GM19467 (cell line): ENCODE data around the gene IPMK.

Experiments used
- ATAC-seq: cut with Tn5 transposase; IDR thresholded peaks from one replicate; pipeline ENCODE4 v1.9.1; 2021; ENCODE audit warnings: mild to moderate bottlenecking, moderate library complexity; ENCODE audit not compliant: unreplicated experiment

IPMK gene

DNA sequence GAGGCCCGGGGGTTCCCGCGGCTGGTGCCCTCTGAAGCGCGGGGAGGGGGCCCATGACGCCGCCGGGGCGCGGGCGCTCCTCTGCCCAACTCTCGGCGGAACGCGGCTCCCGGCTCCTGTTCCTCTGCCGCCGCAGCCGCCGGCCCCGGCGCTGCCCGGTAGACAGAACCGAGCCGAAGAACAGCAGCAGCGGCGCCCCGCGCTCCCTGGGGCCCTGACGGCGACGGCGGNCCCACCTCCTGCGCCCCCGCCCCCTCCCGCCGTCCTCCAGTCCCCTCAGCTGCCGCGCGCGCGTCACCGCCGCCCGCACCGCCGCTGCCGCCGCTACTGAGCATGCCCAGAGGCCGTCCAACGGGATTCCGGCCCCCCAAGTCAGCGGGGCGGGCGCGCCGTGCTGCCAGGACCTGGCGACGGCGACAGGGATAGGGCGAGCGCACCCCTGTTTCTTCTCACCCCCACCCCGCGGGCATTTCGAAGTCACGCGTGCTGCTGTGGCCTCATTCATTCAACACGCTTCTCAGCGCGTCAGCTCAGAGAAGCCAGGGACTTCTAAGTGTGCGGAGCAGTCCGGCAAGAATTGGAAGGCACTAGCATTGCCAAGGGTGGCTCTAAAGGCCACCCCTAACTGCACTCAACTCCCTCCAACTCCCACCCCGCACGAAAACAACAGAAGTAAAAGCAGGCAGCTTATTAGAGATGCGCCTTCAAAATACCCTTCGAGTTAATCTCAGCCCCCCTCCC is at the start of gene IPMK:
IPMK (minus strand) TSS at position 182 of the 741 bp plus-strand sequence. CDS start 283 bp downstream, outside the sequence.
- peak; percentile 58 for ATAC-seq

DNA sequence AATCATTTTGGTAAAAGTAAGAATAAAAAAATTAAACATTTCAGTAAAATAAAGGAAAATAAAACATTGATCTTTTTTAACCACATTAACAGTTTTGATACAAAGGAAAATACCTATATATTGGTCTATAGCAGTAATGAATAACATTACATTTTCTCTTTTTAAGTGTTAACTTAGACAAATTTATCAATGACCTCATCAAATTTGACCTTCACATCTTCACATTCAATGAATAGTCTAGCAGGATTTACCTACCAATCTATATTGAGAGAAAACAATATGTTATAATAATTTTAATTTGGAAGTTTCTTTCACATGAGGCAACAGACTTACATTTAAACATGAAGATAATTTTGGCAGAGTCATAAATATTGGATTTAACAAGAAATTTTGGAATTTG is 49.2 kb upstream of the IPMK start:
- ATAC-seq: no peak

DNA sequence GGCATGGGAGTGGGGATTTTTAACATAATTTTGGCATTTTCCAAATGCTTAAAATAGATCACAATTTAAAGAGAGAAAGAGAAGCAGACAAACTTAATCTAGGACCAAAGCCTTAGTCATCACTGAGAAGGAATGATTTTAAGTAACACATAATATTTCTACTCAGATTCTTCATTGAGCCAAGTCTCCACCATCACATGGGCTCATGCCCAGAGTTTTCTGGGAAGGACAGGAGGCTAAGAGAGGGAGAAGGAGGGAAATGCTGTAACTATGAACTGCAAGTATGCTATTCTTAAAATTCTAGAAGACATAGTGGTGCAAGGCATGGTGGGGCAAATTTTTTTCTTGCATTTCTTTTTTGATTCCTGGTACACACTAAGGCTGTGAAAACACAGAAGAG is 43.3 kb upstream of the IPMK start:
- no peak for ATAC-seq

DNA sequence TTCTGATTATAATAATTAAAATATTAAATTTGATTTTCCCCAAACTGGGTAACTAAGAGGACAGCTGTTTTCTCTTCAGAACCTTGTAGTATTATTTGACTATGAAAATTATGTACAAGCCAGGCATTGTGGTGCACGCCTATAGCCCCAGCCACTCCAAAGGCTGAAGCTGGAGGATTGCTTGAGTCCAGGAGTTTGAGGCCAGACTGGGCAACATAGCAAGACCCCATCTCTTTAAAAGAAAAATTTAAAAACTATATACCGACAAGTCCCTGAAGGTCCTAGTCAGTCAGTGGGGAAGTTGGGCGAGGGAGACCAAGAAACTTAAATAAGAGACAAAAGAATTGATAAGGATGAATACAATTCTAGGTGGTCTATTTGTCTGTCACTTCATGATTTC is 40.0 kb upstream of the IPMK start:
- ATAC-seq: no peak

DNA sequence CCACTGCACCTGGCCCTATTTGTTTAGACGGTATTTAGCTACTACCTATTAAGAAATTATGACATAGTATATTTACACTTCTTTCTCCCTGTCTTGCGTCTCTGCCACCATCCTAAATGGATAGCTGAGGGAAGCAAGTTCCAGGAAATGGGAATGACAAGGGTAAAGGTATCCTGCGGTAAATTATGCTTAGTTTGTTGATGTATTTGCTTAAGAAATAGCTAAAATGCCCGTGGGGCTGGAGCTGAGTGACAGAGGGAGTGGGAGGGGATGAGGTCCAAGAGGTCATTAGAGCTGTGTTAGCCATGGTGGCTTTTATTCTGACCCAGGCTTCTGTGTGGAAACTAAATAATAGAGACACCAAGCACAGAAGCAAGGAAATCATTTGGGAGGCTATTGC is 38.1 kb upstream of the IPMK start:
- ATAC-seq: no peak

DNA sequence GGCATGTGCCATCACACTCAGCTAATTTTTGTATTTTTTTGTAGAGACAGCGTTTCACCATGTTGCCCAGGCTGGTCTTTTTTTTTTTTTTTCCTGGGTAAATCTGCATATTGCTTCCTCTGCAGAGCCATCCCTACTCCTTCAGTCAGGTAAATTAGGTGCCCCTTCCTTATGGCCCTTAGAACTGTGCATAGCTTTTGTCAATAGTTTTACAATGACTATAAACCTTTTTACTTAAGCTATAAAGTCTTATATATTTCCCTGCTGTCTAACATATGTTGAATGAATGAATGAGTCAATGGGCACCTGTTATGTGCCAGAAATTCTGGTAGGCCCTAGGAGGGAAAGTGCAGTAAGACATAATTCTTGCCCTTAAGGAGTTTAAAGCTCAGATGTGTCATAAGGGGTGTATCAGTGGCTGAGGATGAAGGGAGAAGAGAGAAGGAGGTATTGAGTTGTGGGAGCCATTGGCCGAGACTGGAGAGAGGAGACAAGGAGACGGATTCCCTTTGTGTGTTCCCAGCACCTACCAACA is 36.5 kb upstream of the IPMK start:
- no peak for ATAC-seq

DNA sequence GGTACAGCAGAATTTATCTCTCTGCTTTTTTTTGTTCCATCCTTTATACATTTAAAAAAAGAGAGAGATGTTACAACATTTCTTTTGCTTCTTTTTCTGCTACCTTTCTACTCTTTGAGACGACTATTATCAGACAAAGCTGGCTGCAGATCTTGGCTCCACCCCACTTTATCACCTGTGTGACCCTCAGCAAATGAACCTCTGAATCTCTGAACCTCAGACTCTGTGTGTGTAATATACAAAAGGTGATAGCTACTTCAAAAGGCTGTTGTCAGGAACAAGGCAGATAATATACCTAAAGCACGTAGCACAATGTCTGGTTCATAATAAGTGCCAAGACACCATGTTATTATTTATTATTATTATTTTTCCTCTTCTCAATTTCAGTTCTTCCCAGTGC is 34.6 kb upstream of the IPMK start:
- ATAC-seq: no peak

DNA sequence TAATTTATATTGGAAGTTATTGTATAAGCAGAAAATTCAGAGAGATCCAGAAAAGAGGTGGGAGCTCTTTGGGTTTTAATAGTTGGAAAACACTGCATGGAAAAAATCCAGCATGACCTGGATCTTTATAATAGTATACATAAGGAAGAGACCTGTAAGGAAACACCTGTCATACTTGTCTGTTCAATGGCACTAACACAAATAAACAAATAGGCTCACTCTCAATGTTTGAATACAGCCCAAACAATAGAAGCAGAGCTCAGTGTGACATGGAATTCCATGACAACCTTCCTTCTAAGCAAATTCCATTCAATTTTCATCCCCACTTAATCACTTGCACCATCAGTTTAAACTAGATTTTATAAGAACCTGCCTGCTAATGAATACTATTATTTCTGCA is 33.0 kb upstream of the IPMK start:
- ATAC-seq: no peak

DNA sequence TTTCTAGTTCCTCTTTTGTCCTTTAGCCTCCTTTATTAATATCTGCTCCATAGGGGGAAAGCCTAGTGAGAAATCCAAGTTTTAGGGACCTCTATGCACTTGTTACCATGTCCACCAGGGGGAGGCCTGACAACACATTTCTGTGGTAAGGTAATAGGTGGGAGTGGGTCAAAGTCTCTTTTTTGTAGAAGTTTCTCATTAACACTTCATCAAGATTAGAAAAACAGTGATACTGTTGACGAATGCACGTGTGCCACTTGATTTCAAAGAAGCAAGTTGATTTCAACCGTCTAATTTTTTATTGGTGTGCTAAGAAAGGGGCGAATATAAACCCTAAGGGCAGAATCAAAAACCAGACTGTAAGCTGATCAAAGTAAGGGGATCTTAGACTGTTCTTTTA is 31.9 kb upstream of the IPMK start:
- peak; percentile 88 for ATAC-seq

DNA sequence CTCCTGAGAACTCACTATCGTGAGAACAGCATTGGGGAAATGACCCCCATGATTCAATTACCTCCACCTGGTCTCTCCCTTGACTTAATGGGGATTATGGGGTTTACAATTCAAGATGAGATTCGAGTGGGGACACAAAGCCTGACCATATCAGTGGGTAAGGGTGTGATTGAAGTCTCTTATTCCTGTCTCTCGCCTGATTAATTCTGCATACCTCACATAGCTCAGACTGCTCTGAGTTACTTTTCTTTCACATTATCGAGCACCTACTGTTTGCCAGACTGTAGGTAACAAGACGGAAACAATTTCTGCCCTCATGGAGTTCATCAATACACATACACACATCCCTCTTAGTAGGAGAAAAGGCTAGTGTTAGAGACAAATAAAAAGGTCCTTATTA is 26.3 kb upstream of the IPMK start:
- no peak for ATAC-seq

DNA sequence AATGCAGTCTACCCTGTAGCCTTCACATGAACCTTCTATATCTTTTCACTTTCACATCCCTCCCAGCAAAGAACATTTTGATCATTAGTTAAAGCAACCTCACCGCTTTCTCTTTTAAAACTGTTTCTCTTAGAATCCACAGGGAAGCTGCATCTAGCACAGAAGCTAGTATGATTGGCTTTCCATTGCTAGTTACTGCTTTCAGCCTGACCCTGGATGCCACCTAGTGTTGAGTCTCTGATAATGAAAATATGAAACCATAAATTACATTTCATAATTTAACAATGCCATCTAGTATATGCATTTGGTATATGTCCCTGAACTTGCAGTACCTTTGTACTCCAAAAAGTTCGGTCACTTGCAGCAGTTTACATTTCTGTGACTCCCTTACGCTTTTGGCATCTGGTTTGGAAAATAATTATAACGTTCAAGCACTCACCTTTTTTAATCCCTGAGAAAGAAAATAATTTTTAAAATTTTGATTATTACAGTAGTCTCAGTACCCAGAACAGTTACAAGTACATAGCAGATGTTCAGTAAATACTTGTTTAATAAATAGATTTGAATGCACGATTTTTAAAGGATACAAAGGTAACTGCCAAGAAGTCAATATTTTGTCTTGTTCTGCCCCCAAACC is 24.0 kb upstream of the IPMK start:
- peak; percentile 70 for ATAC-seq

DNA sequence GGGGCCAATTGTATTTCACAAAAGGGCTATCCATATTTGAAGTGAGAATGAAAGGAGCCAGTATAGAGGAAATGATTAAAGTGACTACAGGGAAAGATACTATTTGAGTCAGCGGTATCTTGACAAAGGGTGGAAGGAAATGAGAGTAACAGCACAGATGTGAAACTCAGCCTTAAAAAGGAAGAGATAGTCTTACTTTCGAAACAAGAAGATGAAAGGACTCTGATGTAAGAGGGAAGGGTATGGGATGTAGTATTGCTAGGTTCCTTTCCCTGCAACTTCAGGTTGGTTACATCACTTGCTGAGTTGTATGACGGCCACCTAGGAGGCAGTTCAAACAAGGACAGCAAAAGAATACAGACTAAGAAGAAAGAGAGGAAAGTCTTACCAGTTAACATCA is 14.9 kb upstream of the IPMK start:
- ATAC-seq: peak; percentile 96

DNA sequence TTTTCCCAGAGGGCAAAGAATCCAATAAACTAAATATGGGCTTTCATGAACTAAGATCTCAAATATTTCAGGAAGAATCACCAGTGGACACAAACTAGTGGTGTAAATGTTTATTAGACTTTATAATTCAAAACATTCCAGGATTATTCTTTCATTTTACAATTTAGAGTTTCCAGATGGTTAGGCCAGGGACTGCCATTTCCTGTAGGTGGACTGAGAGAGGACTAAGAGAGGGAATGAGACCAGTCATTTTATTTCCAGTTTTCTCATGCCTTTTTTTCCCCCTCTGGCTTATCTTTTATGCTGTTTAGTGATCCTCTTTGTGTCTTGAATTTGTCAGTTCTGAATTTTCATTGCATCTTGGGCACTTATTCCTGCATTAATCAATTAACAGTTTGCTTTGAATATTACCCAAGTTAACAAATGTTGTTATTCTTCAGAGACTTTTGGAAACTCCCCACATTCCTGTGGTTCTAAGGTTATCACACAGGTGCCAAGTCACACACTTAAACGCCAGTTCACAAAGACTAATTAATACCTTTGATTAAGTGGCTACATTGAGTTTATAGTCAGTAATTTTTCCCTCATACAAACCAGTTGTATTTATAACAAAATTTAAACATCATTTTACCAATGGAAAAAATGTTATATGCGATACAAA is 13.5 kb upstream of the IPMK start:
- ATAC-seq: no peak

DNA sequence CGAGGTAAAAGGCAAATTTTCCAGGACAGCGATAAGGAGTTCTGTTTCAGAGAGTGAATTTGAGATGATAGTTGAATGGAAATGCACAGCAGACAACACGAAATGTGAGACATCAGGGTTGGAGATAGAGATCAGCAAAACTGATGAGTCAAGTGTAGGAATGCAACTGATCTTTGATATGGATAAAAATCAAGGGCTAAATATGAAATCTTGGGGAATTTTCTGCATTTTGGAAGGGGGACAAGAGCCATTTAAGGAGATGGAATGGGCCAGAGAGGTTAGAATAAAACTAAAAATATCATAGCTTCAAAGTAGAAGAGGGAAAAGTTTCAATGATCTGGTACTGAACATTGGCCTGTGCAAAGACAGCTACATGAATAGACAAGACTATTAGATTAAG is 12.8 kb upstream of the IPMK start:
- no peak for ATAC-seq

DNA sequence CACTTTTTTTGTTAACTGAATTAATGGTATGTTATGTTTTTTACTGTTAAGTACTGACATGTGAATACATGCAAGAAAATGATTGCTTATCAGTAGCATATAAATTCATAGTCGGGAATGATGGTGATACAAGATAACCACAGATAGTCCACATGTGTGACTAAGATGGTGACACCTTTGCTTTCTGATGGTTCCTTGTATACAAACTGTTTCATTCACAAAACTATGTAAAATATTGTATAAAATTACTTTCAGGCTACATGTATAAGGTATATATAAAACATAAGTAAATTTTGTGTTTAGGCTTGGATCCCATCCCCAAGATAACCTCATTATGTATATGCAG is 11.2 kb upstream of the IPMK start:
- ATAC-seq: no peak

DNA sequence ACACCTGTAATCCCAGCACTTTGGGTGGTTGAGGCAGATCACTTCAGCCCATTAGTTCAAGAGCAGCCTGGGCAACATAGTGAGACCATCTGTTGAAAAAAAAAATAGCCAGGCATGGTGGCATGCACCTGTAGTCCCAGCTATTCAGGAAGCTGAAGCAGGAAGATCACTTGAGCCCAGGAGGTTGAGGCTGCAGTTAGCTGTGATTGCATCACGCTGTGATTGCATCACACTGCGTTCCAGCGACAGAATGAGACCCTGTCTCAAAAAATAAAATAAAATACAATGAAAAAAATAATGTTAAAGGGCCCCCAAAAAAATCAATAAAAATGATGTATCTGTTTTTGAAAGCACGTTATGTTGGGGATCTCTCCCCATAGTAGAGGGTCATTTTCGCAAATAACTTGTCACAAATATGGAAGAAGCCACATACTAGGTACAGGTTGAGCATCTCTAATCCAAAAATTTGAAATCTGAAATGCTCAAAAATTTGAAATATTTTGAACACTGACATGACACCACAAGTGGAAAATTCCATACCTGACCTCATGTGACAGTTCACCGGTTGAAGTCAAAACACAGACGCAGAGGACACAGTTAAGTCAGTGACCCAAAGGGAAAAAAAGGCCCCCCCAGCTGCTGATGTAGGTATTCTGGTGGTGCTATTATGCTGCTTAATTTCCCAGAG is 10.7 kb upstream of the IPMK start:
- ATAC-seq: no peak

DNA sequence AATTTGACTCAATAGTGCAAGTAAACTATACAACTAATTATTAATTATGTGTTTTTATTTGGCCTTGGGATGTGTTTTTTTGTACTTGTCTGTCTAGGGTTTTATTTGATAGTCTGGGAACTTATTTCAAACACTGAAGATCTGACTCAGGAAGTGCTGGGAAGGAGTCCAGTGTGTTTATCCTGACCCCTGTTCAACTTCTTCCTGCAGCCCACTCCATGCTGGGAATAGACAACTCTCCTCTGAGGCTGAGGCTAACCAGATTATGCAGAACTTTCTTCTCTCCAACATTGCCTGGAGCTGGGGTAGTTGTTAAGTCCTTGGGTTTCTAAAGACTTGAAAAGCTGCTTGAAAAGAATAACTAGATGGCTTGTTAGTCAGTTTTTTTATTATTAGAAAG is 8.2 kb upstream of the IPMK start:
- ATAC-seq: no peak

DNA sequence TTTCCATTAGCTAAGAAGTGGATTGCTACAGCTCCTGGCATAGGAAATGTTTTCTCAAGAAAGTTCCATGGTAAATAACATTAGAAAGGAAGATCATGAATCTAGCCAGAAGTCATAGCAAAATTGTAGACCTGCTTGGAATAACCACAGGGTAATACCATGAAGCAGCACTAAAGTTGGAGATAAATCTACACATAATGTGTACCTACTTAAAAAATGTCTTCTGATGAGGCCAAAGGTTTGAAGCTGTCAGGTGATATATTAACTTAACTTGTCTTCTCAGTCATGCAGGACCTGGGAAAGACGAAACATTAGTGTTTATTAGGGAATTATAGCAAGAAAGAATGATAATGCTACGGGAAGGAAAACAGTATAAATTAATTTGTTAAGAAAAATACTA is 7.6 kb upstream of the IPMK start:
- no peak for ATAC-seq

DNA sequence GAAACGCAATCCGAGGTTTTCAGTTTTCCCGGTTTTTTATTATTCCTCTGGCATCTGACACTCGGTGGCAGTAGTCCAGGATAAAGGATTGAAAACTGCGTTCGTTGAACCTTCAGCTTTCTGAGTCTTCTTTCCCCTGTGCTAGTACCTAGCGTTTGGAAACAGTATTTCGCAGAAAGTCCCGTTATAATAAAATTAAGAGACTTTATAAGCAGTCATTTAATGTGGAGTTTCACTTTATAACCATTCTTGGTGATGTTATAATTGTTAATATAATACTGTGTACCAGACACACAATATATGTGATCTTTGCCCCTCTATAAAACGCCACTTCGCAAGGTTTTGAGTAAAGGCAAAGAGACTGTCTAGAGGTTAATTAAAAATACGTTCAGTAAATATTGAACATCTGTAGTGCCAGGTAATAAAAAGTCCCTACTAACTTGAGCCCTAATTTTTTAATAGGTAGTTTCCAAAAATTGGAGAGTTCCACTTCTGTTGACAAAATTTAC is 2.1 kb upstream of the IPMK start:
- no peak for ATAC-seq

DNA sequence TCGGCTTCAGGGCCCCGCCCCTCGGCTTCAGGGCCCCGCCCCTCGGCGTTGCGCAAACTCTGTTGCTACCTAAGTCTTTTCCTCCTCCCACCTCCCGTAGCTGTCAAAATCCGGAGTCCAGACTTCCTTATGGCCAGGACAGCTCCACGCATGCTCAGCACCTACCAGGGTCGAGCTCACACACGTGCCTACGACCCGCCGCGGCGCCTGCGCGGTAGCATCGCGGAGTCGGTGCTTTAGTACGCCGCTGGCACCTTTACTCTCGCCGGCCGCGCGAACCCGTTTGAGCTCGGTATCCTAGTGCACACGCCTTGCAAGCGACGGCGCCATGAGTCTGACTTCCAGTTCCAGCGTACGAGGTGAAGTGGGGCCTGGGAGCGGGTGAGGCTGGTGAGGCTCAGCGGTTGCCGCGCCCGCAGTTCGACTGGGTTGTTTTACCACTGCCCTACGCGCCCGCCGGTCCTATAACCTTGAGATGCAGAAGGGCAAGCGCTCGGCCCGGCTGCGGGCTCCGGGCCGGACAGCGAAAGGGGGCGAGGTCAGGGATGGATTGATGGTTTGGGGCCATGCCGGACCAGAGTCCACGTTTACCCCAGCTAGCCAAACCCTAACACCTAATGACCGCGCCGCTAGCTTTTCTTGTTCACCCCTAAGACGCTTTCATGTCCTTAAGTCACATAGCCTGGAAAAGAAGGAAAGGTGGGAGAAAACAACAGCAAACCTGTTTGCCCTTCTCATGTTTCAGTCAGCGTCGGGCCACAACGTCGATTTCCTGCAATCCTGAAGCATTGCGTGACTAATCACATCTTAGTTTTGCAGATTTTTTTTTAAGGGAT is 1.5 kb upstream of the IPMK start, which contains the start of gene CISD1:
CISD1 (plus strand) TSS at position 217 of the 836 bp plus-strand sequence; CDS start at position 329, 112 bp downstream.
- ATAC-seq: peak; percentile 57
